Left lung (tissue), 10 donors: ENCODE measurements around the gene DTD1. TPM values are rescaled to one million over a fixed set of nuclear protein-coding genes. Genes with fewer than 3 reads are reported as not detected.

Source experiments
- ATAC-seq: fragments of 200-7000 bp; cut with Tn5 transposase; one replicate; pipeline ENCODE4 v1.9.1; 2020; ENCODE audit warnings: moderate library complexity
- DNase-seq, 4 donors: peaks; one replicate each; pipeline ENCODE4 v3.0.0-alpha.2; 2013 to 2020
- H3K27ac ChIP-seq, 2 donors: fragments of 200-600 bp; sonication (generic) in 1 of 2; one replicate each; pipeline versions ENCODE4 v1.5.0 to v1.8.0; 2020 to 2021
- H3K27me3 ChIP-seq, 2 donors: fragments of 200-600 bp; sonication (generic) in 1 of 2; one replicate each; pipeline versions ENCODE4 v1.5.0 to v1.8.0; 2020 to 2021
- H3K36me3 ChIP-seq, 2 donors: fragments of 200-600 bp; sonication (generic) in 1 of 2; one replicate each; pipeline versions ENCODE4 v1.5.0 to v1.8.0; 2020 to 2021
- H3K4me1 ChIP-seq, 2 donors: fragments of 200-600 bp; one replicate each; pipeline ENCODE4 v1.8.0; 2021
- H3K4me3 ChIP-seq, 2 donors: fragments of 200-600 bp; sonication (generic) in 1 of 2; one replicate each; pipeline versions ENCODE4 v1.5.0 to v1.8.0; 2020 to 2021; ENCODE audit warnings: mild to moderate bottlenecking in 1 of 2
- H3K9me3 ChIP-seq, 2 donors: fragments of 200-600 bp; sonication (generic) in 1 of 2; one replicate each; pipeline versions ENCODE4 v1.5.0 to v1.8.0; 2020 to 2021
- CTCF ChIP-seq, 2 donors: fragments of 200-600 bp; sonication (generic) in 1 of 2; IDR thresholded peaks; one replicate each; pipeline versions ENCODE4 v1.5.0 to v1.8.0; 2021; ENCODE audit warnings: antibody characterized with exemption in 2 of 2
- intact Hi-C, 2 donors: fragments of 100-400 bp; cut with DNase I; formaldehyde crosslinking; loops; one replicate each; pipeline versions ENCODE4 v1.11.2 to v1.14.2; 2022
- polyA plus RNA-seq, 6 donors: library from polyadenylated mRNA; unstranded; fragments of 120-200 nt; gene quantifications; one replicate each; pipeline ENCODE4 v1.2.1, GENCODE V29; 2013; ENCODE audit not compliant: insufficient read length in 6 of 6
- total RNA-seq, 2 donors: library from RNA; stranded (reverse); fragmentation: NEBNext Ultra II Directional; extraction: Animal tissue kit (Norgen Biotek cat#: 25700); gene quantifications; one replicate each; pipeline ENCODE4 v1.2.1, GENCODE V29; 2021
- donor health status: DM: no; HTN: yes; CAD: no.
- donor health status: DM: no; HTN: no; CAD: no.

Gene DTD1
- total and polyA plus RNA-seq, 8 donors, result 14.8 to 27.5 (median 25.6) TPM

- H3K27ac ChIP-seq, result no peak overlapping the region
- H3K27me3 ChIP-seq, result no peaks in the 10 kb centered on the region
- DNase-seq, result no peak
- no peak for TF ChIP-seq CTCF (IDR thresholded peaks at IDR 0.05)
- intact Hi-C loops, result no loop called here
- H3K4me1 ChIP-seq, result no peaks in the 10 kb centered on the region
- ATAC-seq, result no peak
- H3K9me3 ChIP-seq, result no peaks in the 10 kb centered on the region
- H3K36me3 ChIP-seq, result no peaks in the 10 kb centered on the region
- no peak overlapping the region for H3K4me3 ChIP-seq
These were observed 127.7 kb downstream of the DTD1 start for GRCh38 chr20:18715564-18715963.

- intact Hi-C loops, result no loop called here
- Histone ChIP-seq H3K27me3 (no peaks in the 10 kb centered on the region), H3K4me1 (no peaks in the 10 kb centered on the region), H3K27ac (no peak overlapping the region), H3K9me3 (no peaks in the 10 kb centered on the region), H3K4me3 (no peak overlapping the region), H3K36me3 (no peaks in the 10 kb centered on the region)
- no peak for ATAC-seq
- no peak for DNase-seq
- TF ChIP-seq CTCF (IDR thresholded peaks at IDR 0.05), result no peak
These were observed 129.2 kb downstream of the DTD1 start for GRCh38 chr20:18717062-18717461.

- H3K4me3 ChIP-seq, result no peak overlapping the region
- no peak for TF ChIP-seq CTCF (IDR thresholded peaks at IDR 0.05)
- intact Hi-C loops, result no loop called here
- H3K9me3 ChIP-seq, result no peaks in the 10 kb centered on the region
- H3K4me1 ChIP-seq, result no peaks in the 10 kb centered on the region
- no peak overlapping the region for H3K27ac ChIP-seq
- H3K27me3 ChIP-seq, result no peaks in the 10 kb centered on the region
- H3K36me3 ChIP-seq, result no peaks in the 10 kb centered on the region
- ATAC-seq, result no peak
- no peak for DNase-seq
These were observed 130.3 kb downstream of the DTD1 start for GRCh38 chr20:18718129-18718528.

- intact Hi-C loops, result no loop called here
- Histone ChIP-seq H3K4me1 (no peaks in the 10 kb centered on the region), H3K9me3 (no peaks in the 10 kb centered on the region), H3K36me3 (no peaks in the 10 kb centered on the region), H3K27ac (no peak overlapping the region), H3K4me3 (no peak overlapping the region), H3K27me3 (no peaks in the 10 kb centered on the region)
- TF ChIP-seq CTCF (IDR thresholded peaks at IDR 0.05), result no peak
- no peak for DNase-seq
- no peak for ATAC-seq
These were observed 131.6 kb downstream of the DTD1 start for GRCh38 chr20:18719426-18719825.

GRCh38 chr20:18721551-18722115, 133.8 kb downstream of the DTD1 start:
- intact Hi-C loops, result no loop called here
- no peak for DNase-seq
- H3K9me3 ChIP-seq, result no peaks in the 10 kb centered on the region
- no peak overlapping the region for H3K27ac ChIP-seq
- H3K4me3 ChIP-seq, result no peak overlapping the region
- no peak for TF ChIP-seq CTCF (IDR thresholded peaks at IDR 0.05)
- H3K36me3 ChIP-seq, result no peaks in the 10 kb centered on the region
- H3K4me1 ChIP-seq, result no peaks in the 10 kb centered on the region
- ATAC-seq, result no peak
- no peaks in the 10 kb centered on the region for H3K27me3 ChIP-seq
